GM23338 (cell line): Measurements from ENCODE around the gene FIGNL1. TPM values are rescaled to one million over a fixed set of nuclear protein-coding genes. Genes with fewer than 3 reads are reported as not detected.

ENCODE experiments used
- ATAC-seq: fragments of 200-7000 bp; cut with Tn5 transposase; 3 replicates; pipeline ENCODE4 v1.9.1; 2020
- DNase-seq: peaks from one replicate; pipeline ENCODE4 v3.0.0-alpha.2; 2015; ENCODE audit warnings: low spot score
- H2AFZ ChIP-seq: fragments of 200-600 bp; sonication (generic); 2 replicates; pipeline ENCODE4 v1.8.0; 2016; ENCODE audit warnings: antibody characterized with exemption, mild to moderate bottlenecking, moderate library complexity
- H3F3A ChIP-seq: fragments of 200-600 bp; sonication (generic); replicated peaks from 2 replicates; pipeline ENCODE4 v1.8.0; 2017; ENCODE audit warnings: antibody characterized with exemption, mixed run types, low read depth
- H3K27ac ChIP-seq: fragments of 200-600 bp; sonication (generic); 2 replicates; pipeline ENCODE4 v1.6.1; 2016; ENCODE audit warnings: low read depth
- H3K27me3 ChIP-seq: fragments of 200-600 bp; sonication (generic); 2 replicates; pipeline ENCODE4 v1.8.0; 2016; ENCODE audit warnings: mild to moderate bottlenecking, mixed run types, moderate library complexity; ENCODE audit not compliant: insufficient read depth
- H3K36me3 ChIP-seq: fragments of 200-600 bp; sonication (generic); 2 replicates; pipeline ENCODE4 v1.8.0; 2016; ENCODE audit warnings: mild to moderate bottlenecking; ENCODE audit not compliant: insufficient read depth
- H3K4me1 ChIP-seq: fragments of 200-600 bp; sonication (generic); 2 replicates; pipeline ENCODE4 v1.8.0; 2016; ENCODE audit warnings: mild to moderate bottlenecking, moderate library complexity; ENCODE audit not compliant: insufficient read depth
- H3K4me2 ChIP-seq: fragments of 200-600 bp; sonication (generic); 2 replicates; pipeline ENCODE4 v1.7.1; 2017; ENCODE audit warnings: mixed run types
- H3K4me3 ChIP-seq: fragments of 200-600 bp; sonication (generic); 2 replicates; pipeline ENCODE4 v1.6.1; 2016; ENCODE audit warnings: mixed run types
- H3K79me2 ChIP-seq: fragments of 200-600 bp; sonication (generic); replicated peaks from 2 replicates; pipeline ENCODE4 v1.8.0; 2017; ENCODE audit warnings: mild to moderate bottlenecking; ENCODE audit not compliant: insufficient read depth
- H3K9me2 ChIP-seq: fragments of 200-600 bp; sonication (generic); 2 replicates; pipeline ENCODE4 v1.8.0; 2017; ENCODE audit not compliant: insufficient read depth
- H4K20me1 ChIP-seq: fragments of 200-600 bp; sonication (generic); replicated peaks from 2 replicates; pipeline ENCODE4 v1.8.0; 2017; ENCODE audit warnings: mild to moderate bottlenecking; ENCODE audit not compliant: insufficient read depth
- H3K27ac Mint-ChIP-seq: 2 replicates; pipeline ENCODE4 v1.8.0; 2020; ENCODE audit warnings: inconsistent platforms, mild to moderate bottlenecking, moderate library complexity, mixed read lengths
- H3K27me3 Mint-ChIP-seq: 3 replicates; pipeline ENCODE4 v1.8.0; 2022; ENCODE audit warnings: low read depth, mild to moderate bottlenecking, moderate library complexity, mixed read lengths, inconsistent platforms; ENCODE audit not compliant: insufficient read depth, poor library complexity
- H3K36me3 Mint-ChIP-seq: 3 replicates; pipeline ENCODE4 v1.8.0; 2021; ENCODE audit warnings: low read depth, mild to moderate bottlenecking, inconsistent platforms, moderate library complexity, mixed read lengths
- H3K4me1 Mint-ChIP-seq: 3 replicates; pipeline ENCODE4 v1.8.0; 2020; ENCODE audit warnings: mild to moderate bottlenecking, inconsistent platforms, mixed read lengths
- H3K4me3 Mint-ChIP-seq: 3 replicates; pipeline ENCODE4 v1.8.0; 2021; ENCODE audit warnings: moderate library complexity, mild to moderate bottlenecking, inconsistent platforms, mixed read lengths
- H3K9me3 Mint-ChIP-seq: 3 replicates; pipeline ENCODE4 v1.8.0; 2020; ENCODE audit warnings: moderate library complexity, mild to moderate bottlenecking, inconsistent platforms, mixed read lengths
- CREB1 ChIP-seq: fragments of 250-450 bp; sonication (Bioruptor Pico); IDR thresholded peaks from 2 replicates; pipeline ENCODE4 v1.5.0; 2020; ENCODE audit warnings: low read depth, mild to moderate bottlenecking, moderate library complexity
- CTCF ChIP-seq, 2 experiments: fragments of 200-600 bp in 1 of 2; sonication (generic) in 1 of 2; conservative IDR thresholded peaks; 2 replicates each; pipeline versions ENCODE4 v1.5.1 to v1.6.1; 2016 to 2017; ENCODE audit warnings: antibody characterized with exemption in 2 of 2, low read depth in 2 of 2, mild to moderate bottlenecking in 2 of 2, moderate library complexity in 1 of 2
- ETS1 ChIP-seq: IDR thresholded peaks from 2 replicates; pipeline ENCODE4 v1.6.1; 2016; ENCODE audit warnings: antibody characterized with exemption
- EZH2 ChIP-seq: fragments of 200-600 bp; sonication (generic); IDR thresholded peaks from one replicate; pipeline ENCODE4 v1.8.0; 2017; ENCODE audit warnings: antibody characterized with exemption, mild to moderate bottlenecking, low read depth; ENCODE audit not compliant: unreplicated experiment
- EZH2phosphoT487 ChIP-seq: fragments of 200-600 bp; sonication (generic); IDR thresholded peaks from one replicate; pipeline ENCODE4 v1.8.1; 2018; ENCODE audit warnings: antibody characterized with exemption; ENCODE audit not compliant: unreplicated experiment
- JUNB ChIP-seq: IDR thresholded peaks from one replicate; pipeline ENCODE4 v1.6.1; 2016; ENCODE audit warnings: antibody characterized with exemption; ENCODE audit not compliant: unreplicated experiment
- NANOG ChIP-seq: IDR thresholded peaks from 2 replicates; pipeline ENCODE4 v1.6.1; 2016; ENCODE audit warnings: antibody characterized with exemption, borderline replicate concordance
- POLR2AphosphoS5 ChIP-seq: IDR thresholded peaks from 2 replicates; pipeline ENCODE4 v1.6.1; 2016; ENCODE audit warnings: antibody characterized with exemption, low read depth
- REST ChIP-seq: IDR thresholded peaks from one replicate; pipeline ENCODE4 v1.6.1; 2018; ENCODE audit warnings: antibody characterized with exemption; ENCODE audit not compliant: unreplicated experiment
- STAT1 ChIP-seq: IDR thresholded peaks from one replicate; pipeline ENCODE4 v1.6.1; 2016; ENCODE audit warnings: antibody characterized with exemption; ENCODE audit not compliant: unreplicated experiment
- ZNF114 ChIP-seq: fragments of 250-450 bp; sonication (Bioruptor Pico); IDR thresholded peaks from 2 replicates; pipeline ENCODE4 v1.5.0; 2020; ENCODE audit warnings: mild to moderate bottlenecking, moderate library complexity
- ZNF331 ChIP-seq: fragments of 250-450 bp; sonication (Bioruptor Pico); IDR thresholded peaks from 2 replicates; pipeline ENCODE4 v1.5.0; 2020; ENCODE audit warnings: low read depth, mild to moderate bottlenecking, moderate library complexity
- ZNF462 ChIP-seq: fragments of 250-450 bp; sonication (Bioruptor Pico); IDR thresholded peaks from 2 replicates; pipeline ENCODE4 v1.5.0; 2020; ENCODE audit warnings: mild to moderate bottlenecking, moderate library complexity
- polyA plus RNA-seq: library from polyadenylated mRNA; unstranded; fragments of >200 nt; fragmentation: Nextera tagmentation; extraction: Ambion mirVana; gene quantifications from 2 replicates; pipeline ENCODE4 v1.2.1, GENCODE V29; 2016
- total RNA-seq: library from RNA; depleted of rRNA; stranded (reverse); fragments of >200 nt; shearing (Covaris generic); gene quantifications from 2 replicates; pipeline ENCODE4 v1.2.3, GENCODE V29; 2014

Gene FIGNL1
- total and polyA plus RNA-seq, 2 experiments from 2014 or later, result 6.6 to 24.9 TPM

- TF ChIP-seq ZNF114 (CRISPR knock-in tag) (no peak), EZH2phosphoT487 (no peak), ETS1 (no peak), NANOG (no peak), STAT1 (no peak), CREB1 (CRISPR knock-in tag) (no peak), EZH2 (no peak), REST (no peak), POLR2AphosphoS5 (no peak), ZNF331 (CRISPR knock-in tag) (no peak), CTCF (conservative IDR thresholded peaks at IDR 0.05; ENCODE audit: low read depth in 2 of 2) (no peak), ZNF462 (CRISPR knock-in tag) (no peak), JUNB (no peak)
- DNase-seq, result no peak
- H3K4me3 ChIP-seq, result no peak overlapping the region
- no peaks in the 10 kb centered on the region for H4K20me1 ChIP-seq
- H3K36me3 ChIP-seq, result no peaks in the 10 kb centered on the region
- no peaks in the 10 kb centered on the region for H3F3A ChIP-seq
- H3K27ac ChIP-seq, result no peak overlapping the region
- H3K36me3 Mint-ChIP-seq, result no peaks in the 10 kb centered on the region
- H3K27me3 Mint-ChIP-seq, result peaks cover 4% of the 10 kb centered on the region
- H2AFZ ChIP-seq, result no peak overlapping the region
- no peak overlapping the region for H3K4me2 ChIP-seq
- no peaks in the 10 kb centered on the region for H3K9me2 ChIP-seq
- H3K27ac Mint-ChIP-seq, result no peak overlapping the region
- no peaks in the 10 kb centered on the region for H3K79me2 ChIP-seq
- no peaks in the 10 kb centered on the region for H3K4me1 ChIP-seq
- no peak for ATAC-seq
- H3K9me3 Mint-ChIP-seq, result no peaks in the 10 kb centered on the region
- H3K4me3 Mint-ChIP-seq, result no peak overlapping the region
- no peaks in the 10 kb centered on the region for H3K4me1 Mint-ChIP-seq
- no peaks in the 10 kb centered on the region for H3K27me3 ChIP-seq
These were observed 53.3 kb downstream of the FIGNL1 start for GRCh38 chr7:50396856-50397255.
